IPS DF 4.7 (cell line): ENCODE measurements around the gene HECTD4.
"Not testable (repeated sequence)": the region's sequence is repeated elsewhere in the genome, so short reads cannot be mapped to it uniquely, and the experiment has no call there.

Experiments
- DNase-seq: peaks from one replicate; pipeline ENCODE4 v3.0.0-alpha.2; 2013; ENCODE audit warnings: low spot score; ENCODE audit errors: extremely low read depth

HECTD4 gene

DNA sequence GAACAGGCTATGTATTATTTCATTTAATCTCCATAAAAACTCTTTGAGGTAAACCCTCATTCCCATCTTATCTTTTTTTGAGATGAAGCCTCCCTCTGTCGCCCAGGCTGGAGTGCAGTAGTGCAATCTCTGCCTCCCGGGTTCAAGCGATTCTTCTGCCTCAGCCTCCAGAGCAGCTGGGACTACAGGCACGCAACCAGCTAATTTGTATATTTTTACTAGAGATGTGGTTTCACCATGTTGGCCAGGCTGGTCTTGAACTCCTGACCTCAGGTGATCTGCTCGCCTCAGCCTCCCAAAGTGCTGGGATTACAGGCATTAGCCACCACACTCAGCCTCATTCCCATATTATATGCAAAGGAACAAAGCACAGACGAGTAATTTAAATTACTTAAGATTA, 25.5 kb upstream of the HECTD4 start:
- not testable (repeated sequence) for DNase-seq

DNA sequence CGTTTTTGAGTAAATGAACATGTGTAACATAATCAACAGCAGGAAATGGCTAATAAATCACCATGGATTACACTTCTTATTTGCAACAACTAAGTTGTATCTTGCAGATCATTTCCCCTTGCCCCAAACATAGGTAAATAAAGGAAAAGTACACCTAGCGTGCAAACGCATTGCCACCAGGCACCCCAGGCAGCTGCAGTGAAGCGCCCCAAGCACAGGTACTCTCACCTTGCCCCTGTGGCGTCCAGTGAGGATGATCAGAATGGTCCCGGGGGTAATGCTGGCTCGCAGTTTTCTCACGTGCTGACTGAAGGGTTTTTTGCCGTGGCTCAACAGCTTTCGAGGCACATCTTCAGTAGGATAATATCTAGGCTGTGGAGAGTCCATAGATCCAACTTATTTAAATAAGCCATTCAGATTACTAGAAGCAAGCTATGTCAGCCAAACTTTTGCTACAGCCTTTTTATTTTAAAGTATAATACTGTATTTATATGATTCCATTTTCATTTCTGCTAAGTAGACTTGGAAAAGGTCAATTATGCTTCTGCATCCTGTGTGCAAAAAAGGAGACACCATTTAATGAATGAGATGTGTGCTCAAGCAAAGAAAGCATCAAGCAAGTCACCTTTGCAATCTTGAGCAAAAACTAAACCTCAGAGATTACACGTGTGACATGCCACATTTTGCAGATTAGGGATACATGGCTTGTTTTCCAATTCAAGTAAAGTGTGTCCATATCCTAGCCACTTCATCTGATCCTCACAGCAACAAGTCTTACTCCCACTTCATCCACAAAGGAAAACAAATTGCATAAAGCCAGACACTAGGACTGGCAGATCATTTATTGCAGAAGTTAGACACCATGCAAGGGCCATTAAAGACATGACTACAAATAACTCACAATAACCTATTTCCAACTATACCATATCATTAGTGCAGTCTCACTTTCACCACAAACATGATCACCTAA, 24.6 kb upstream of the HECTD4 start:
- DNase-seq = no peak

DNA sequence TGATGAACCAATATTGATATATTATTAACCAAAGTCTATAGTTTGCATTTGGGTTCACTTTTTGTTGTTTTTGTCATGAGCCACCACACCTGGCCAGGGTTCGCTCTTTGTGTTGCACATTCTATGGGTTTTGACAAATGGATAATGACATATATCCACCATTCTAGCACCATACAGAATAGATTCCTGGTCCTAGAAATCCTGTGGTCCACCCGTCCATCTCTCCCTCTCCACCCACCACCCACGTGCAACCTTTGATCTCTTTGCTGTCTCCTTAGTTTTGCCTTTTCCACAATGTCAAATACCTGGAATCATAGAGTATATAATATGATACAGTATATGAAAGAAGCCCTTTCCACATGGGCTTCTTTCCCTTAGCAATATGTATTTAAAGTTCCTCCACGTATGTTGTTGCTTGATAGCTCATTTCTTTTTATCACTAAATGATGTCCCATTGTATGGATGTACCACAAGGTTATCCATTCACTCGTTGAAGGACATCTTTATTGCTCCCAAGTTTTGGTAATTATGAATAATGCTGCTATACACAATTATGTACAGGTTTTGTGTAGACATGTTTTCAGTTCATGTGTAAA, 19.8 kb upstream of the HECTD4 start:
- no peak for DNase-seq

DNA sequence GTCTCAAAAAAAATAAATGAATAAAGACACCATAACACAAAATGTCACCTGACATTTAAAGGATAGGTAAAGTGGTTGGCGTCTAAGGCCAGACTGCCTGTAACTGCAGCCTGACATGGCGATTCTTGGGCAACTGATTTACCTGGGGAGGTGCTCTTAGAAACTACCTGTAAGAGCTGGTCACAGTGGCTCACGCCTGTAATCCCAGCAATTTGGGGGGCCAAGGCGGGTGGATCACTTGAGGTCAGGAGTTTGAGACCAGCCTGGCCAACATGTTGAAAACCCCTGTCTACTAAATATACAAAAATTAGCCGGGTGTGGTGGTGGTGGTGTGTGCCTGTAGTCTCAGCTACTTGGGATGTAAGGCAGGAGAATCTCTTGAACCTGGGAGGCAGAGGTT, 18.8 kb upstream of the HECTD4 start:
- DNase-seq = no peak

DNA sequence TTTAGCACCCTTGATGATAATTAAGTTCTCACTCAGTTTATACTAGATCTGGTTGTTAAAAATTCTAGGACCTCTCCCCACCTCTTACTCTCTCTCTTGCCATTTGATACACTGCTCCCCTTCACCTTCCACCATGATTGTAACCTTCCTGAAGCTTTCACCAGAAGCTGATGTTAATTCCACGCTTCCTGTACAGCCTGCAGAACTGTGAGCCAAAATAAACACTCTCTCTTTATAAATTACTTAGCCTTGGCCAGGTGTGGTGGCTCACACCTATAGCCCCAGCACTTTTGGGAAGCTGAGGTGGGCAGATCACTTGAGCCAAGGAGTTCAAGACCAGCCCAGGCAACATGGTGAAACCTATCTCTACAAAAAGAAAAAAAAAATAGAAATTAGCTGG, 11.1 kb upstream of the HECTD4 start:
- no peak for DNase-seq

DNA sequence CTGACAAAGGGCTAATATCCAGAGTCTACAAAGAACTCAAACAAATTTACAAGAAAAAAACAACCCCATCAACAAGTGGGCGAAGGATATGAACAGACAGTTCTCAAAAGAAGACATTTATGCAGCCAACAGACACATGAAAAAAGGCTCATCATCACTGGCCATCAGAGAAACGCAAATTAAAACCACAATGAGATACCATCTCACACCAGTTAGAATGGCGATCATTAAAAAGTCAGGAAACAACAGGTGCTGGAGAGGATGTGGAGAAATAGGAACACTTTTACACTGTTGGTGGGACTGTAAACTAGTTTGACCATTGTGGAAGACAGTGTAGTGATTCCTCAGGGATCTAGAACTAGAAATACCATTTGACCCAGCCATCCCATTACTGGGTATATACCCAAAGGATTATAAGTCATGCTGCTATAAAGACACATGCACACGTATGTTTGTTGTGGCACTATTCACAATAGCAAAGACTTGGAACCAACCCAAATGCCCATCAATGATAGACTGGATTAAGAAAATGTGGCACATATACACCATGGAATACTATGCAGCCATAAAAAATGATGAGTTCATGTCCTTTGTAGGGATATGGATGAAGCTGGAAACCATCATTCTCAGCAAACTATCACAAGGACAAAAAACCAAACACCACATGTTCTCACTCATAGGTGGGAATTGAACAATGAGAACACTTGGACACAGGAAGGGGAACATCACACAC, 7.9 kb upstream of the HECTD4 start:
- not testable (repeated sequence) for DNase-seq

DNA sequence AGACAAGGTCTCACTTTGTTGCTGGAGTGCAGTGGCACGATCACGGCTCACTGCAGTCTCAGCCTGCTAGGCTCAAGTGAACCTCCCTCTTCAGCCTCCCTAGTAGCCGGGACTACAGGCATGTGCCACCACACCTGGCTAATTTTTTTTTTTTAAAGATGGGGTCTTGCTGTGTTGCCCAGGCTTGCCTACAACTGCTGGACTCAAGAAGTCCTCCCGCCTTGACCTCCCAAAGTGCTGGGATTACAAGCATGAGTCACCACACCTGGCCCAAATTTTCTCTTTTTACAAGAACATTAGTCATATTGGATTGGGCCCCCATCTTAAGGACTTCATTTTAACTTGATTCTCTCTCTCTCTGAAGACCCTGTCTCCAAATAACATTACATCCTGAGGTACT, 7.0 kb upstream of the HECTD4 start:
- no peak for DNase-seq

DNA sequence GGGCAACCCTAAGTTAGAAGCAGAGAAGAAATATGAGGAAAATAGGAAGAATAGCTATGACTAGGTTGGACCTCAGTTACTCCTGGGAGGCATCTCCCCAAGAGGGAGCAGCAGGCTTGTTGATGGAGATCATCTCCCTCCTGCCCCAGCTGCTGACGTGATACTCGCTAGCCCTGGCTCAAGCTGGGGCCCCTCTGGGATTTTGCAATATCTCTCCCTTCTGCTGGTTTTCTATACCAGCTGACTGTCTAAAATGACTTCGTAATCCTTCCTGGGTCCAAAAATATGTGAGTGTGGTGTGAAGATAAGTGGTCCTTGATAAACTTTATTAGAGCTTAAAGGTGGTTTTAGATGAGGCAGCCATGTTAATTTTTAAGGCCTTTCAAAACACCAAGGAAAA, 4.5 kb upstream of the HECTD4 start:
- no peak for DNase-seq

DNA sequence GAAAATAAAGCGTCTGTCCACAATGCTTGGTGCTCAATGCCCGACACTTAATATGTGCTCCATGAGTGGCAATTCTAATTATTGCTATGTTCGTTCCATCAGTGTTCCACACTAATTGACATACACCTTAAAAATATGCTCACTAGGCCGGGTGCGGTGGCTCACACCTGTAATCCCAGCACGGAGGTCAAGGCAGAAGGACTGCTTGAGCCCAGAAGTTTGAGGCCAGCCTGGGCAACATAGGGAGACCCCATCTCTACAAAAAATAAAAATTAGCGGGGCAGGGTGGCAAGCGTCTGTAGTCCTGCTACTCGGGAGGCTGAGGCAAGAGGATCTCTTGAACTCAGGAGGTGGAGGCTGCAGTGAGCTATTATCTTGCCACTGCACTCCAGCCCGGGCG, 635 bp upstream of the HECTD4 start:
- no peak for DNase-seq

DNA sequence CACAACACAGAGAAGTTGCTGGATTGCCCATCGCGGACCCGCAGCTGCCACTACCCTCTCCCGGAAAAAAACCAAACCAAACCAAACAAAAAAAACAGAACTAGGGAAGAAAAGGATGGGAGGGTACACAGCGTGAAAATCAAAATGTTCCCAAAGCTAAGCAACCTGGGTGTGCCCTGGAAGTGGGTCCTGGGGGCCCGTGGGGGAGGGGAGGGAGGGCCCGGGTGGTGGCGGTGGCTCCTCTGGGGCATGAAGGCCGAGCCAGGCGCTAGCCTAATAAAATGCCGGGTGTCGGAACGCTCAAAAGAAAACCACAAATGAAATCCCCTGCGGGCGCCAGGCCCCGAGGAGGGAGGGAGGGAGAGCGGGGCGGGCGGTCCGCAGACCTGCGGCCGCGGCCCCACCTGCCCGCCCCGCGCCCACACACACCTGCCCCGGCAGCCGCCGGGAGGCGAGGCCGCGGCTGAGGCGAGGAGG, 787 bp downstream of the HECTD4 start:
- no peak for DNase-seq

DNA sequence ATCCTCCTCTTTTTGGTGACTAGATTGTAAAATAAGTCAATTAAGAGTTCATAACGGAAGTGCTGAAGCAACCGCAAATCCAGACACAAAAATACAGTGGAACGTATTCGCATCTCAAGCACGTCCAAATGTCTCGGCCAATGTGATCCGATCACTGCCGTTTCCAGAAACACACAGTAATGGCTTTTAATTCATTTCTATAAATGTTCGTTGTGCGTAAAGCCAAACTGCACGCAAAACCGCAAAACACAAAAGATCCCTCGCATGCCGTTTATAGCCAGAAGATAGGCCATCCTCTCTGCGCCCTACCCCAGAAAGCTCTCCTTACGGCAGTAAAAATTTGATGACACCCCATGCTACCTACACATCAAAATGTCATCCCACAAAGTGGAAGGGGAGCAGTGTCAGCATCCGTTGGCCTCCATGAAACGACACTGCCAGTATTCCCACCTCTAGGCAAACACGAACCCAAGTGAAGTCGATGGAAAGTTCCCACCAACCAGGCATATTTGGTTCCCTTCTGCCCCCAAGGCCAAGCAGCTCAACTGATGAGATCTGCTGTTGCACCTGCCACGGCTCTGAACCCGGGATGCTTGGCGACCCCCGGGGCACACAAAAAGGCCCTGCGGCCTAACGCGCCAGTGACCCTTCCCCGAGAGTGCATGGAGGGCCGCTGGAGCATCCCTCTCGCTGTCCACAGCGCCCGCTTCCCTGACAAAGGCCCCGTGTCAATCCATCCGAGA, 1.4 kb downstream of the HECTD4 start:
- no peak for DNase-seq

DNA sequence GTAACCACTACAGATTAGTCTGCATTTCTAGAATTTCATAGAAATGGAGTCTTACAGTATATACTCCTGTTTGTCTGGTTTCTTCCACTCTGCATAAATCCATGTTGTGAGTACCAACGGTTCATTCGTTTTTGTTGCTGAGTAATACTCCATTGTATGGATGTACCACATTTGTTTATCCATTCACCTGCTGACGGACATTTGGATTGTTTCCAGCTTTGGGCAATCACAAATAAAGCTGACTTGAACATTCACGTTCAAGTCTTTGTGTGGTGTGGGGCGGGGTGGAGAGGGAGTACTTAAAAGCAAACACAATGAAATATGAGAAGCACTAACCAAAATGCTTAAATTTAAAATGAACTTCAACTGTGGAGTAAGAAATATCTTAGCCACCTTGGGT, 7.1 kb downstream of the HECTD4 start:
- no peak for DNase-seq

DNA sequence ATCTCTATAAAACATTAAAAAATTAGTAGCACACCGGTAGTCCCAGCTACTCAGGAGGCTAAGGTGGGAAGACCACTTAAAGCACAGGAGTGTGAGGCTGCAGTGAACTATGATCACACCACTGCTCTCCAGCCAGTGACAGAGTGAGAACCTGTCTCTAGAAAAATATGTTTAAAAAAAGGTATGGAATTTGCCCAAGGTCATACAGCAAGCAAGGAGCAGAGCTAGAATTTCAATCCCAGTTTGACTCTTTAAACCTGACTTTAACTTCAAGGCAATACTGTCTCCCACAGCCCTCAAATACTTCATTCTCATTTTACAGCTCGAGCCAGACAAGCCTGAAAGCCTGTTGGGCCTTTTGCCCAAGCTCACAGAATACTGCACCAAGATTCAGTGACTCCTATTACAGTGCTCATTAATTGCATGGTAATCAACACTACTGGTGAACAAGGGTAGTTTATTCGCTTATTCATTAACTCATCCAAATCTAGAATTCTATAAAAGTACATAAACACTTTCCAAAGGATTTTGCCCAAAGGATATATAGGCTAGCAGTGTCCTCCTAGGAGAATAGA, 8.0 kb downstream of the HECTD4 start:
- no peak for DNase-seq

DNA sequence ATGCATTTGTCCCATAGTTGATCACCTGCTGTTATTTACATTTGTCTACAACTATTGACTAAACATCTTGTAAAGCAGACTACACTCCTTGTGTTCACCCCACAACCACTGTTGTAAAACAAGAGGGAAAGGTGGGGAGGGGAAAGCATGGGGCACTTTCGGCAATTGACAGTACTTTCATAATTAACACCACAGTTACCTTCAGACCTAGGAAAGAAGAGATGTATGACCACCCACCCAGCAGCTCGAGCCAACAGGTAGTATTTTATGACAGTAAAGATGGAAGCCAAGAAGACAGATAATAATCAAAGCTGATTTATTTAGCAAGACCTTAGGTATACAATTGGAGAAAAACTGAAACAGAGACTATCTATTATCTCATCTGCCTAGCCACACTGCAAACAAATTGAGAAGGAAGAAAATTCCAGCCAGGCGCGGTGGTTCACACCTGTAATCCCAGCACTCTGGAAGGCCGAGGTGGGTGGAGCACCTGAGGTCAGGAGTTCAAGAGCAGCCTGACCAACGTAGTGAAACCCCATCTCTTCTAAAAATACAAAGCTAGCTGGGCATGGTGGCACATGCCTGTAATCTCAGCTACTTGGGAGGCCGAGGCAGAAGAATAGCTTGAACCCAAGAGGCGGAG, 11.2 kb downstream of the HECTD4 start:
- no peak for DNase-seq

DNA sequence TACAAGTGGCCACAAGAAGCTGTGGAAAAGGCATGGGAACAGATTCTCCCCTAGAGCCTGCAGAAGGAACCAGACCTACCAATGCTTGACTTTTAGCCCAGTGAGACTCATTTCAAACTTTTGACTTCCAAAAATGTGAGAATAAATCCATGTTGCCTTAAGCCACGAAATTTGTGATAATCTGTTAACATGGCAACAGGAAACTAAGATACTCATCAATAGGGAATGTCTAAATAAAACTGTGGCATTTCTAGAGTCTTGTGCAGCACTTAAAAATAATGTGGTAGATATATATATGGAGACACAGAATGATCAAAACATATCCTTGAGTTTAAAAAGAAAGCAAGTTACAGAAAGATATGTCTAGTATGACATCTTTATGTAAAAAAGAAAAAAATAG, 12.0 kb downstream of the HECTD4 start:
- DNase-seq = no peak

DNA sequence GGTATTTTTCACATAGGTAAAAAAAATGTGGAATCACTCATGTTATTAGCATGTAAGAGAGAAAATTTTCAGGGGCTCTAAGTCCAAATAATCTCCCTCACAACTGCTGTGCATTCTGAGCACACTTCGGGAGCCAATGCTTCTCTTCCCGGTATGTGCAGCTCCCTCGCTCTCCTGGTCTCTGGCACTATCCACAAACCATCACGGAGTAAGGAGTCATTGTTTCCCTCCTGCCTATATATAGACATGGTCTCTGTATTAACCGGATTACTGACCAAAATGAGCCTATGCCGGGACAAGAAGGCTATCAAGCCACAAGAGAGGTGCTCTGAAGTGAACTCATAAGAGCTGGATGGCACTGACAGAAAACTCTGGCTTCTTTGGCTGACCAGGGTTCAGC, 13.4 kb downstream of the HECTD4 start:
- DNase-seq = no peak

DNA sequence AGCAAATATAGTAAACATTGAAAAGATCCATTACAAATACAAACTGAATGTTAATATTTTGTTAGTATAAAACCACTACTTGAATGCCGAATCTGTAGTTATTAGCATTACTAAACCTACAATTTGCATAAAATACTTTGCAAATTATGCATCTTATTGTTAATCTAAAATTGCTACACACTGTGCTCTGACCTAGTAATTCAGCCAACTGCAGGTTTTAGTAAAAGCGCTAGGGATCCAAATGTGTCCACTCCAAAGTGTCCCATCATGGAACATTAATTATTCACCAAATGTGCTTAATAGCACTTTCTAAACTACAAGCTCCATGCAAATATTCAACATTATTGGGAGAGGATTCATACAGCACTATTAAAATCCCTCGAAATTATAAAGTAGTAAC, 14.3 kb downstream of the HECTD4 start:
- no peak for DNase-seq

DNA sequence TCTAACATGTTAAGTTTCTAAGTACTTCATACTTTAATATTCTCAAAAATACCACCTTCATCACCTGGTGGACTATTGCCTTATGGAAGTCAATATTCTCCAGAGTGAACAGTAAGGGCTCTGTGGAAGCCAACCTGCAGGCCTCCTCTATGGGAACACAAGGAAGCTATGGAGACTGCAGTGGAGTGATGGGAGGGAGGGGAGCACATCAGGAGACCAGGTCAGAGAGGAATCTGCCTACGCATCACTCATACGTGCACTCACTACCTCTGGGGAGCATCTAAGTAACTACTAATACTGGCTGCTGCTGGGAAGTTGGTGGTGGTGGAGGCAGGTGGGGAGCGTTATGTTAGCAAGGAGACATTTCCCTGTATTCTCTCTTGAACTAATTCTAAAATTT, 19.9 kb downstream of the HECTD4 start:
- DNase-seq = no peak

DNA sequence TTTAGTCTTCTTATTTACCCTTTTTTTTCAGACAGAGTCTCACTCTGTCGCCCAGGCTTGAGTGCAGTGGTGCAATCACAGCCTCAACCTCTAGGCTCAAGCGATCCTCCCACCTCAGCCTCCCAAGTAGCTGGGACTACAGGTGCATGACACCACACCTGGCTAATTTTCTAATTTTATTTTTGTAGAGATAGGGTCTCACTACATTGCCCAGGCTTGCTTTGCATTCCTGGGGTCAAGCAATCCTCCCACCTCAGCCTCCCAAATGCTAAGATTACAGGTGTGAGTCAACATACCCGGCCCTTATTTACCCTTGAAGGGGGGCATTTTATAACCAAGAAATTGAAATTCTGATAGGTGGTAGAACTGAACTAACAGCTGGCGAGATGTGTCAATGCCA, 21.0 kb downstream of the HECTD4 start:
- DNase-seq = no peak

DNA sequence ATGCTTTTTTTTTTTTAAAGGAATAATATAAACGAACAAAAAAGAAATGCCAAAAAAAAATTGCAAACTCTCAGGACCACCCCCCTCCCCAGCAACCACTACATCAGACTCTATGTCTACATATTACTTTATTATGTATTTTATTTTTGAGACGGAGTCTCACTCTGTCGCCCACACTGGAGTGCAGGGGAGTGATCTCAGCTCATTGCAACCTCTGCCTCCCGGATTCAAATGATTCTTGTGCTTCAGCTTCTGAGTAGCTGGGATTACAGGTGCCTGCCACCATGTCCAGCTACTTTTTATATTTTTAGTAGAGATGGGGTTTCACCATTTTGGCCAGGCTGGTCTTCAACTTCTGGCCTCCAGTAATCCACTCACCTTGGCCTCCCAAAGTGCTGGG, 22.9 kb downstream of the HECTD4 start:
- no peak for DNase-seq

DNA sequence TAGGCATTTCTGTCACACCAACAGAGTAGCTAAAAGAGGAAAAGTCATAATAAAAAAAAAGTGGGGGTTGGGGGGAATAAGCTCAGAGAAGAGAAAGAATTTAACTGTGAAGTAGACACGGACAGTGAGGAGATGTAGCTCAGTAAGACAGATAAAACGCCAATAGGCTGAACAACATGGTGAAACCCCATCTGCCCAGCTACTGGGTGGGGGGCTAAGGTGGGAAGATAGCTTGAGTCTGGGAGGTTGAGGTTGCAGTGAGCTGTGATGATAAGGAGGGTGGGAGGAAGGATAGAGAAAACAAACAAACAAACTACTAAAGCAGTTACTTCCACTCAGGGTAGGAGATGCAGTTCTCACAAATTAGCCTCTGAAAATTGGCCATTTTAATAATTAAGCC, 25.0 kb downstream of the HECTD4 start:
- DNase-seq = no peak
